Kidney epithelial cell (primary cell): ENCODE results near the gene SLC6A17. TPM values are rescaled to one million over a fixed set of nuclear protein-coding genes. Genes with fewer than 3 reads are reported as not detected.

ENCODE experiments used
- DNase-seq: peaks from one replicate; pipeline ENCODE4 v3.0.0-alpha.2; 2010; ENCODE audit warnings: low read depth
- H3K27me3 ChIP-seq: 2 replicates; pipeline ENCODE4 v1.6.0; 2011; ENCODE audit warnings: low read length; ENCODE audit not compliant: control insufficient read depth, insufficient read depth
- H3K36me3 ChIP-seq: 2 replicates; pipeline ENCODE4 v1.5.1; 2011; ENCODE audit warnings: low read length; ENCODE audit not compliant: control insufficient read depth, insufficient read depth
- H3K4me3 ChIP-seq: 2 replicates; pipeline ENCODE4 v1.5.1; 2011; ENCODE audit warnings: low read depth, mild to moderate bottlenecking, control low read depth, low read length
- CTCF ChIP-seq: IDR thresholded peaks from 2 replicates; pipeline ENCODE4 v1.5.1; 2011; ENCODE audit warnings: mild to moderate bottlenecking, moderate library complexity, low read length, control low read depth, inconsistent platforms; ENCODE audit not compliant: insufficient read depth, poor library complexity, severe bottlenecking
- total RNA-seq: library from RNA; depleted of rRNA; stranded (reverse); fragments of >200 nt; gene quantifications from 2 replicates; pipeline ENCODE4 v1.2.3, GENCODE V29; 2015

Gene SLC6A17
- total RNA-seq, 1 donor from 2014 or later = 0.42 TPM

- Histone ChIP-seq H3K27me3 (peaks cover 12% of the 10 kb centered on the region), H3K4me3 (no peak overlapping the region), H3K36me3 (no peaks in the 10 kb centered on the region)
- no peak for TF ChIP-seq CTCF
- no peak for DNase-seq
These were observed 11.3 kb upstream of the SLC6A17 start for GRCh38 chr1:110138956-110139355.

GRCh38 chr1:110144366-110144765 is 5.9 kb upstream of the SLC6A17 start:
- Histone ChIP-seq H3K4me3 (no peak overlapping the region), H3K36me3 (no peaks in the 10 kb centered on the region), H3K27me3 (peaks cover 16% of the 10 kb centered on the region)
- no peak for DNase-seq
- TF ChIP-seq CTCF = no peak

GRCh38 chr1:110148961-110149360 is 1.3 kb upstream of the SLC6A17 start:
- TF ChIP-seq CTCF = peak; percentile 5
- peaks cover 48% of the 10 kb centered on the region for H3K27me3 ChIP-seq
- no peak for DNase-seq
- H3K4me3 ChIP-seq = no peak overlapping the region
- H3K36me3 ChIP-seq = no peaks in the 10 kb centered on the region

GRCh38 chr1:110151175-110151669 is 928 bp downstream of the SLC6A17 start:
- Histone ChIP-seq H3K36me3 (no peaks in the 10 kb centered on the region), H3K4me3 (no peak overlapping the region), H3K27me3 (peaks cover 49% of the 10 kb centered on the region)
- no peak for DNase-seq
- TF ChIP-seq CTCF = no peak

GRCh38 chr1:110152133-110152785 is 2.0 kb downstream of the SLC6A17 start:
- no peak for DNase-seq
- peaks cover 47% of the 10 kb centered on the region for H3K27me3 ChIP-seq
- TF ChIP-seq CTCF = no peak

More at GRCh38 chr1:110152133-110152785, 2.0 kb downstream of the SLC6A17 start:
- no peaks in the 10 kb centered on the region for H3K36me3 ChIP-seq
- H3K4me3 ChIP-seq = no peak overlapping the region
